HL-60 (cell line): Measurements from ENCODE around the gene ARFGAP3.

Source experiments
- CTCF ChIP-seq: IDR thresholded peaks from one replicate; pipeline ENCODE4 v1.5.1; 2011; ENCODE audit warnings: low read length, control low read depth, inconsistent platforms; ENCODE audit not compliant: insufficient read depth
- POLR2AphosphoS5 ChIP-seq: IDR thresholded peaks from 2 replicates; pipeline ENCODE4 v1.6.1; 2012; ENCODE audit warnings: low read depth
- REST ChIP-seq: IDR thresholded peaks from 2 replicates; pipeline ENCODE4 v1.6.1; 2012; ENCODE audit warnings: low read depth; ENCODE audit not compliant: insufficient replicate concordance
- SPI1 ChIP-seq: IDR thresholded peaks from 2 replicates; pipeline ENCODE4 v1.6.1; 2012; ENCODE audit warnings: low read depth, mild to moderate bottlenecking, borderline replicate concordance

GRCh38 chr22:42820045-42820763 is 36.9 kb downstream of the ARFGAP3 start:
- no peak for TF ChIP-seq REST
- TF ChIP-seq CTCF: no peak
- no peak for TF ChIP-seq POLR2AphosphoS5
- no peak for TF ChIP-seq SPI1
